ENCODE data around the gene EHHADH. TPM values are rescaled to one million over a fixed set of nuclear protein-coding genes. Genes with fewer than 3 reads are reported as not detected.
A peak's percentile ranks its signal among the peaks of the same experiment; 100 is the strongest.

EHHADH gene
- total and polyA plus RNA-seq, 2 of the 13 experiments (the other 11 are each of a cell fraction or from before 2014, with no cell fraction given): 14.5 to 38.9 TPM

DNA sequence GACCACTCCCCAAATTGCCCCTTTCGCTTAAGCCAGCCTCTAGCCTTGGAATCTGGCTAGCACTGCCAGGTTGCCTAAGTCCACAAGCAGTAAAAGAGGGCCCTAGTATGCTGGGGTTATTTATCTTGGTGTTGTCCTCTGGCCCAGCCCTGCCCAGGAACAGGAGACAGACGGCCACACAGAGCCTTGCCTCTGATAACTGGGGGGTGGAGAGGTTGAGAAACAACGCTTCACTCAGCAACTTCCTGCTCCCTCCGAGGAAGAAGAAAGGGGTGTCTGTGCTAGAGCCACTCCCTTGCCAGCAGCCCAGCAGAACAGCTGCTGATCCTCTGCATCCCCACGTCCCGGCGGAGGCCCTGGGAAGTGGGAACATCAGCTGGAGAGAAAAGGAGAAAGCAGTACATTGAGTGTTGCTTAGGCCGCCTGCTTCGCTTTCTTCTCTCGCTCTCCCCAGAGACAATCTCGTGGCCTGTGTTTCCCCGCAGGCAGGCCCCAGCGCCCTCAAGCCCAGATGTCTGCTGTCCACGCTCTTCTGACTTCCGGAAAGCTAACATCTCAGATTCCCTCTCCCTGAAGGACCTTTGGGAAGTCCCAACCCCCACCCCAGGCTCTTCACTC is 78.4 kb downstream of the EHHADH start (continued):
- TF ChIP-seq, protein P1, sequence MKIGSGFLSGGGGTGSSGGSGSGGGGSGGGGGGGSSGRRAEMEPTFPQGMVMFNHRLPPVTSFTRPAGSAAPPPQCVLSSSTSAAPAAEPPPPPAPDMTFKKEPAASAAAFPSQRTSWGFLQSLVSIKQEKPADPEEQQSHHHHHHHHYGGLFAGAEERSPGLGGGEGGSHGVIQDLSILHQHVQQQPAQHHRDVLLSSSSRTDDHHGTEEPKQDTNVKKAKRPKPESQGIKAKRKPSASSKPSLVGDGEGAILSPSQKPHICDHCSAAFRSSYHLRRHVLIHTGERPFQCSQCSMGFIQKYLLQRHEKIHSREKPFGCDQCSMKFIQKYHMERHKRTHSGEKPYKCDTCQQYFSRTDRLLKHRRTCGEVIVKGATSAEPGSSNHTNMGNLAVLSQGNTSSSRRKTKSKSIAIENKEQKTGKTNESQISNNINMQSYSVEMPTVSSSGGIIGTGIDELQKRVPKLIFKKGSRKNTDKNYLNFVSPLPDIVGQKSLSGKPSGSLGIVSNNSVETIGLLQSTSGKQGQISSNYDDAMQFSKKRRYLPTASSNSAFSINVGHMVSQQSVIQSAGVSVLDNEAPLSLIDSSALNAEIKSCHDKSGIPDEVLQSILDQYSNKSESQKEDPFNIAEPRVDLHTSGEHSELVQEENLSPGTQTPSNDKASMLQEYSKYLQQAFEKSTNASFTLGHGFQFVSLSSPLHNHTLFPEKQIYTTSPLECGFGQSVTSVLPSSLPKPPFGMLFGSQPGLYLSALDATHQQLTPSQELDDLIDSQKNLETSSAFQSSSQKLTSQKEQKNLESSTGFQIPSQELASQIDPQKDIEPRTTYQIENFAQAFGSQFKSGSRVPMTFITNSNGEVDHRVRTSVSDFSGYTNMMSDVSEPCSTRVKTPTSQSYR (CRISPR knock-in tag; IDR thresholded peaks at IDR 0.05; ENCODE audit: borderline replicate concordance): peak; percentile 74
- TF ChIP-seq ZNF773 (CRISPR knock-in tag; IDR thresholded peaks at IDR 0.05; ENCODE audit: borderline replicate concordance) (no peak), ZKSCAN8 (CRISPR knock-in tag; IDR thresholded peaks at IDR 0.05; ENCODE audit: borderline replicate concordance) (peak; percentile 29; the same call in 1 of the 2 replicates), KLF12 (CRISPR knock-in tag; IDR thresholded peaks at IDR 0.05; ENCODE audit: borderline replicate concordance) (no peak), POLR2A (IDR thresholded peaks at IDR 0.05; ENCODE audit: insufficient read depth in 1 of 2, low read depth in 2 of 2, low read length in 2 of 2) (peak; percentile 56 to 60), ZNF605 (CRISPR knock-in tag; IDR thresholded peaks at IDR 0.05) (peak; percentile 87), GFI1 (CRISPR knock-in tag; IDR thresholded peaks at IDR 0.05; ENCODE audit: borderline replicate concordance) (peak; percentile 71; the same call in 1 of the 2 replicates), KLF13 (CRISPR knock-in tag; IDR thresholded peaks at IDR 0.05) (no peak), YEATS4 (CRISPR knock-in tag; IDR thresholded peaks at IDR 0.05; ENCODE audit: borderline replicate concordance) (0 out of 2 replicates have a peak, but pooled peaks have one; percentile 62), KMT2A (CRISPR knock-in tag; IDR thresholded peaks at IDR 0.05) (no peak), ZBED4 (CRISPR knock-in tag; IDR thresholded peaks at IDR 0.05; ENCODE audit: borderline replicate concordance) (0 out of 2 replicates have a peak, but pooled peaks have one; percentile 28), CENPX (CRISPR knock-in tag; IDR thresholded peaks at IDR 0.05) (no peak), MTA1 (CRISPR knock-in tag; IDR thresholded peaks at IDR 0.05; ENCODE audit: borderline replicate concordance) (peak; percentile 57; the same call in 1 of the 2 replicates), SRSF1 (optimal IDR thresholded peaks at IDR 0.05; ENCODE audit: low read depth, low read length) (no peak), ZNF619 (CRISPR knock-in tag; IDR thresholded peaks at IDR 0.05) (peak; percentile 49; the same call in 1 of the 2 replicates), IRF2 (CRISPR knock-in tag; IDR thresholded peaks at IDR 0.05) (0 out of 2 replicates have a peak, but pooled peaks have one; percentile 12), ZNF768 (CRISPR knock-in tag; IDR thresholded peaks at IDR 0.05) (peak; percentile 60; the same call in 1 of the 2 replicates), IKZF5 (CRISPR knock-in tag; IDR thresholded peaks at IDR 0.05) (peak; percentile 55; the same call in 1 of the 2 replicates), ZNF543 (CRISPR knock-in tag; IDR thresholded peaks at IDR 0.05) (no peak), ZNF563 (CRISPR knock-in tag; IDR thresholded peaks at IDR 0.05) (0 out of 2 replicates have a peak, but pooled peaks have one; percentile 57), HDAC2 (CRISPR knock-in tag; IDR thresholded peaks at IDR 0.05) (peak; percentile 67), PHF8 (CRISPR knock-in tag; IDR thresholded peaks at IDR 0.05) (peak; percentile 80), ZNF207 (IDR thresholded peaks at IDR 0.05; ENCODE audit: borderline replicate concordance) (no peak)
